Mucosa of descending colon (tissue), 3 donors: Measurements from ENCODE around the gene ERFL. TPM values are rescaled to one million over a fixed set of nuclear protein-coding genes. Genes with fewer than 3 reads are reported as not detected.

ENCODE experiments used
- ATAC-seq: fragments of 200-7000 bp; cut with Tn5 transposase; one replicate; pipeline ENCODE4 v1.9.1; 2020; ENCODE audit warnings: mild to moderate bottlenecking, moderate library complexity
- DNase-seq, 3 donors: peaks; one replicate each; pipeline ENCODE4 v3.0.0-alpha.2; 2020
- H3K36me3 ChIP-seq: fragments of 200-600 bp; one replicate; pipeline ENCODE4 v1.8.0; 2021; ENCODE audit warnings: low read depth, mild to moderate bottlenecking
- H3K4me1 ChIP-seq: fragments of 200-600 bp; one replicate; pipeline ENCODE4 v1.8.0; 2021; ENCODE audit warnings: low read depth, mild to moderate bottlenecking
- H3K4me3 ChIP-seq: fragments of 200-600 bp; one replicate; pipeline ENCODE4 v1.8.0; 2021; ENCODE audit warnings: mild to moderate bottlenecking
- H3K9me3 ChIP-seq: fragments of 200-600 bp; one replicate; pipeline ENCODE4 v1.8.0; 2021; ENCODE audit warnings: mild to moderate bottlenecking
- intact Hi-C, 2 donors: fragments of 100-400 bp; cut with DNase I in 1 of 2; cut with micrococcal nuclease in 1 of 2; formaldehyde crosslinking; loops; one replicate each; pipeline versions ENCODE4 v1.11.0 to v1.11.1; 2022; cut with DNase I, micrococcal nuclease
- total RNA-seq, 3 donors: library from RNA; stranded (reverse); fragmentation: NEBNext Ultra II Directional in 2 of 3; extraction: Animal tissue kit (Norgen Biotek cat#: 25700) in 2 of 3; gene quantifications; one replicate each; pipeline versions ENCODE4 v1.2.1 to v1.2.4, GENCODE V29; 2021 to 2023
- TF ChIP-seq, protein P1 (sequence below): fragments of 200-600 bp; IDR thresholded peaks from one replicate; pipeline ENCODE4 v1.8.0; 2022; ENCODE audit warnings: antibody characterized with exemption, mild to moderate bottlenecking
- donor health status: DM: no; HTN: no; CAD: no; lungs with moderate emphysema.
- donor health status: DM: no; HTN: no; CAD: no.
- donor health status: DM: no; HTN: yes; CAD: no.

ERFL gene
- total RNA-seq, 3 donors from 2014 or later: 0.70 to 1.1 (median 0.98) TPM

- DNase-seq (no peak), ATAC-seq (no peak)
- Histone ChIP-seq H3K4me3 (no peak overlapping the region), H3K36me3 (no peaks in the 10 kb centered on the region), H3K4me1 (no peaks in the 10 kb centered on the region), H3K9me3 (no peaks in the 10 kb centered on the region)
- TF ChIP-seq, protein P1, sequence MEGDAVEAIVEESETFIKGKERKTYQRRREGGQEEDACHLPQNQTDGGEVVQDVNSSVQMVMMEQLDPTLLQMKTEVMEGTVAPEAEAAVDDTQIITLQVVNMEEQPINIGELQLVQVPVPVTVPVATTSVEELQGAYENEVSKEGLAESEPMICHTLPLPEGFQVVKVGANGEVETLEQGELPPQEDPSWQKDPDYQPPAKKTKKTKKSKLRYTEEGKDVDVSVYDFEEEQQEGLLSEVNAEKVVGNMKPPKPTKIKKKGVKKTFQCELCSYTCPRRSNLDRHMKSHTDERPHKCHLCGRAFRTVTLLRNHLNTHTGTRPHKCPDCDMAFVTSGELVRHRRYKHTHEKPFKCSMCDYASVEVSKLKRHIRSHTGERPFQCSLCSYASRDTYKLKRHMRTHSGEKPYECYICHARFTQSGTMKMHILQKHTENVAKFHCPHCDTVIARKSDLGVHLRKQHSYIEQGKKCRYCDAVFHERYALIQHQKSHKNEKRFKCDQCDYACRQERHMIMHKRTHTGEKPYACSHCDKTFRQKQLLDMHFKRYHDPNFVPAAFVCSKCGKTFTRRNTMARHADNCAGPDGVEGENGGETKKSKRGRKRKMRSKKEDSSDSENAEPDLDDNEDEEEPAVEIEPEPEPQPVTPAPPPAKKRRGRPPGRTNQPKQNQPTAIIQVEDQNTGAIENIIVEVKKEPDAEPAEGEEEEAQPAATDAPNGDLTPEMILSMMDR: no peak
- intact Hi-C loops: no loop called here
These were observed 30.4 kb downstream of the ERFL start for GRCh38 chr19:41897820-41898219.

GRCh38 chr19:41897181-41897580 lies 31.1 kb downstream of the ERFL start:
- Histone ChIP-seq H3K4me1 (no peaks in the 10 kb centered on the region), H3K4me3 (no peak overlapping the region), H3K9me3 (no peaks in the 10 kb centered on the region), H3K36me3 (no peaks in the 10 kb centered on the region)
- intact Hi-C loops: no loop called here
- TF ChIP-seq, protein P1: no peak
- DNase-seq: no peak
- no peak for ATAC-seq

DNA sequence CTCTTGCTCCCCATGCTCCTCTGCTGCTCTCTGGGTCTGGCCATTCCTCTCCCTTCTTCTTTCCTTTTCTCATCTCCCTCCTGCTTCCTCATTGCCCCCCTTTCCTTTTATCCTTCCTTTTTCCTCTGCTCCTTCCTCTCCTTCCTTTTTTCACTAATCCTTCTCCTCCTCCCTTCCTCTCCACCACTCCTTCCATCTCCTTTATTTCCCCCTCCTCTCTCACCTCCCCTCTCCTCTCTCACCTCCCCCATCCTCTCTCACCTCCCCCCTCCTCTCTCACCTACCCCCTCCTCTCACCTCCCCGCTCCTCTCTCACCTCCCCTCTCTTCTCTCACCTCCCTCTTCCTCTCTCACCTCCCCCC lies 31.7 kb downstream of the ERFL start:
- no peaks in the 10 kb centered on the region for H3K4me1 ChIP-seq
- intact Hi-C loops: no loop called here

DNA sequence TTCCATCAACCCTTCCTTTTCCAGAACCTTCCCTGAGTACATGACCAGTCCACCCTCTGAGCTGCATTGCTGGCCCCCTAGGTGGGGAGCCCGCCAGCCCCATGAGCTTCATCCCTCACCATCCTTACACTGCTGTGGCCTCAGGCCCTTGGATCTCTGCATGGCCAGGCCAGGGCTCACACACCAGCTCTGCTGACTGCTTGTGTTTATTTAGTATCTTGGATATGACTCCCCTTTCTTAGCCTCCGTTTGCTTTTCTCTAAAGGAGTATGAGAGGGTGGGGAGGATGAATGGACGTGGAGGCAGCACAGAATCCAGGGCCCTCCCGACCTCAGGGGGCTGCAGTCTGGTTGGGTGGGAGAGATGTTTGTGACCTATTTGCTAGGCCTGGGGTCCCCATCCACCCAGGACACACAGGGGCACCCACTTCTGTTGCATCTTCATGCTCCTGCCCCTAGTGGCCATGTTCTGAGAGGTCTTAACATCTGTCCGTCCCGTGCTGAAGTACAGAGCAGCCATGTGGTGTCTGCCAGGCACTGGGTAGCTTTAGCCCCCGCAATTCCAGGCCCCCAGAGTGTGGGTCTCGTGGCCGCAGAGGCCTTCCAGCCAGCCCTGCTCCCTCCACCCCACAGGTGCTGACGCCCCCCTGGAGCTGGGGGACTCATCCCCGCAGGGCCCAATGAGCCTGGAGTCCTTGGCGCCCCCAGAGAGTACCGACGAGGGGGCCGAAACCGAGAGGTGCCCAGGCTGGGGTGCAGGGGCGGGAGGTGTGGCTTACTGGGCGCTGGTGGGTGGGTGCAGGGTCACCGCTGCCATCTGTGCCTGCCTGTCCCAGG lies 32.3 kb downstream of the ERFL start:
- no peak for DNase-seq
- H3K36me3 ChIP-seq: no peaks in the 10 kb centered on the region
- H3K9me3 ChIP-seq: no peaks in the 10 kb centered on the region
- no peaks in the 10 kb centered on the region for H3K4me1 ChIP-seq
- intact Hi-C loops: no loop called here
- no peak overlapping the region for H3K4me3 ChIP-seq
- TF ChIP-seq, protein P1: no peak
- ATAC-seq: no peak

More for the DNA sequence above, 31.7 kb downstream of the ERFL start:
- ATAC-seq: no peak
- Histone ChIP-seq H3K4me3 (no peak overlapping the region), H3K9me3 (no peaks in the 10 kb centered on the region), H3K36me3 (no peaks in the 10 kb centered on the region)
- DNase-seq: no peak
- TF ChIP-seq, protein P1: no peak

DNA sequence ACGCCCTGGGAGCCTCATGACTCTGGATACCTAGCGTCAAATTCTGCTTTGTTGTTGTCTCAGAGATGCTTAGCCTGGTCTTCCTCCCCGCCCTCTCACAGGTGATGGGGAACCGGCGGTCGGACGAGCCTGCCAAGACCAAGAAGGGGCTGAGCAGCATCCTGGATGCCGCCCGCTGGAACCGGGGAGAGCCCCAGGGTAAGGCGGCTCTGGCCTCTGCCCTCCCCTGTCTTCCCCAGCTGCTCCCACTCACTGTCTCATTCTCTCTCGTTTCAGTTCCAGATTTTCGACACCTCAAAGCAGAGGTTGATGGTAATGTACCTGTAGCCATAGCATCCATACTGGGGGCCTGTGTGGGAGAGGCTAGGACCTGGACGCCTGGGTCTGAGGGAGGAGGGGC lies 33.9 kb downstream of the ERFL start:
- ATAC-seq: no peak
- intact Hi-C loops: no loop called here
- no peaks in the 10 kb centered on the region for H3K9me3 ChIP-seq
- no peaks in the 10 kb centered on the region for H3K36me3 ChIP-seq
- H3K4me1 ChIP-seq: no peaks in the 10 kb centered on the region
- no peak for DNase-seq
- TF ChIP-seq, protein P1: no peak
- no peak overlapping the region for H3K4me3 ChIP-seq
